Tibial nerve (tissue), 4 donors: ENCODE results near the gene TEAD3. TPM values are rescaled to one million over a fixed set of nuclear protein-coding genes. Genes with fewer than 3 reads are reported as not detected.

Experiments
- DNase-seq, 2 donors: peaks; one replicate each; pipeline ENCODE4 v3.0.0-alpha.2; 2019; ENCODE audit warnings: low spot score in 2 of 2
- H3K27ac ChIP-seq, 4 donors: fragments of 200-600 bp; sonication (generic) in 3 of 4; one replicate each; pipeline ENCODE4 v1.5.1; 2017 to 2019; ENCODE audit warnings: mild to moderate bottlenecking in 1 of 4
- H3K27me3 ChIP-seq, 2 donors: fragments of 200-600 bp; sonication (generic) in 1 of 2; one replicate each; pipeline versions ENCODE4 v1.5.1 to v1.6.0; 2017 to 2019
- H3K36me3 ChIP-seq, 3 donors: fragments of 200-600 bp; sonication (generic); one replicate each; pipeline ENCODE4 v1.5.1; 2018 to 2019
- H3K4me1 ChIP-seq, 4 donors: fragments of 200-600 bp; sonication (generic) in 3 of 4; one replicate each; pipeline ENCODE4 v1.5.1; 2017 to 2019
- H3K4me3 ChIP-seq, 4 donors: fragments of 200-600 bp; sonication (generic) in 3 of 4; one replicate each; pipeline ENCODE4 v1.5.1; 2017 to 2019; ENCODE audit warnings: mild to moderate bottlenecking in 1 of 4, moderate library complexity in 1 of 4
- H3K9me3 ChIP-seq, 4 donors: fragments of 200-600 bp; sonication (generic) in 3 of 4; one replicate each; pipeline ENCODE4 v1.5.1; 2017 to 2019
- CTCF ChIP-seq, 5 experiments: fragments of 200-600 bp in 3 of 5; fragments of 450-650 bp in 2 of 5; sonication (generic) in 3 of 5; IDR thresholded peaks; one replicate each; pipeline ENCODE4 v1.5.1; 2016 to 2019; ENCODE audit warnings: antibody characterized with exemption in 5 of 5, mild to moderate bottlenecking in 3 of 5, moderate library complexity in 2 of 5
- EP300 ChIP-seq, 2 donors: sonication (generic); formaldehyde crosslinking; IDR thresholded peaks; one replicate each; pipeline ENCODE4 v1.6.1; 2017; ENCODE audit warnings: antibody characterized with exemption in 2 of 2, mild to moderate bottlenecking in 1 of 2
- POLR2A ChIP-seq, 2 donors: fragments of 450-650 bp; IDR thresholded peaks; one replicate each; pipeline ENCODE4 v1.6.1; 2017; ENCODE audit warnings: antibody characterized with exemption in 2 of 2, mild to moderate bottlenecking in 2 of 2, moderate library complexity in 2 of 2
- WGBS, 2 donors: methylation state at CpG; one replicate each; pipeline ENCODE4 v1.1.5; 2018; 5-methylcytosine and 5-hydroxymethylcytosine counted together
- total RNA-seq, 4 donors: library from RNA; depleted of rRNA; stranded (reverse); fragments of >200 nt; gene quantifications; one replicate each; pipeline ENCODE4 v1.1.0, GENCODE V29; 2016

Gene TEAD3
- total RNA-seq, 4 donors from 2014 or later, result 9.8 to 20.1 (median 13.6) TPM

GRCh38 chr6:35483490-35483889 lies 13.4 kb downstream of the TEAD3 start:
- Histone ChIP-seq H3K4me1 (peaks cover 0 to 39% (median 12%) of the 10 kb centered on the region in 4 donors), H3K27me3 (no peaks in the 10 kb centered on the region), H3K9me3 (no peaks in the 10 kb centered on the region), H3K36me3 (peaks cover 0 to 34% (median 2%) of the 10 kb centered on the region in 3 donors), H3K4me3 (no peak overlapping the region), H3K27ac (no peak overlapping the region)
- TF ChIP-seq EP300 (IDR thresholded peaks at IDR 0.05) (no peak), POLR2A (IDR thresholded peaks at IDR 0.05) (no peak), CTCF (IDR thresholded peaks at IDR 0.05) (no peak)
- no peak for DNase-seq
- WGBS, 2 donors, result 89 to 92% methylated on average over 3 of the region's 3 CpGs

- H3K27ac ChIP-seq, result no peak overlapping the region
- TF ChIP-seq POLR2A (IDR thresholded peaks at IDR 0.05) (no peak), CTCF (IDR thresholded peaks at IDR 0.05) (no peak), EP300 (IDR thresholded peaks at IDR 0.05) (no peak)
- H3K27me3 ChIP-seq, result no peaks in the 10 kb centered on the region
- no peak for DNase-seq
- H3K4me3 ChIP-seq, result no peak overlapping the region
- 90 to 98% methylated on average over 4 of the region's 4 CpGs for WGBS, 2 donors
- peaks cover 0 to 38% (median 2%) of the 10 kb centered on the region in 3 donors for H3K36me3 ChIP-seq
- no peaks in the 10 kb centered on the region for H3K9me3 ChIP-seq
- H3K4me1 ChIP-seq, result peaks cover 0 to 35% (median 12%) of the 10 kb centered on the region in 4 donors
These were observed 13.8 kb downstream of the TEAD3 start for GRCh38 chr6:35483062-35483461.

GRCh38 chr6:35481226-35481625 lies 15.7 kb downstream of the TEAD3 start:
- Histone ChIP-seq H3K27ac (no peak overlapping the region), H3K9me3 (no peaks in the 10 kb centered on the region), H3K27me3 (no peaks in the 10 kb centered on the region), H3K4me1 (peaks cover 0 to 19% (median 9%) of the 10 kb centered on the region in 4 donors), H3K4me3 (no peak overlapping the region), H3K36me3 (peaks cover 0 to 55% (median 2%) of the 10 kb centered on the region in 3 donors)
- 51 to 55% methylated on average over 8 of the region's 8 CpGs for WGBS, 2 donors
- DNase-seq, result no peak
- no peak for TF ChIP-seq CTCF (IDR thresholded peaks at IDR 0.05)

GRCh38 chr6:35480176-35480575 lies 16.7 kb downstream of the TEAD3 start:
- TF ChIP-seq POLR2A (IDR thresholded peaks at IDR 0.05) (no peak), EP300 (IDR thresholded peaks at IDR 0.05) (no peak), CTCF (IDR thresholded peaks at IDR 0.05) (no peak)
- no peak for DNase-seq
- peaks cover 0 to 65% (median 2%) of the 10 kb centered on the region in 3 donors for H3K36me3 ChIP-seq
- peaks cover 0 to 9% (median 0%) of the 10 kb centered on the region in 4 donors for H3K4me1 ChIP-seq
- no peaks in the 10 kb centered on the region for H3K27me3 ChIP-seq
- 90 to 96% methylated on average over 12 of the region's 12 CpGs for WGBS, 2 donors
- H3K4me3 ChIP-seq, result no peak overlapping the region
- H3K27ac ChIP-seq, result no peak overlapping the region
- H3K9me3 ChIP-seq, result no peaks in the 10 kb centered on the region

GRCh38 chr6:35478259-35478658 lies 18.6 kb downstream of the TEAD3 start:
- peaks cover 0 to 4% (median 0%) of the 10 kb centered on the region in 4 donors for H3K4me1 ChIP-seq
- no peak for TF ChIP-seq CTCF (IDR thresholded peaks at IDR 0.05)
- H3K9me3 ChIP-seq, result no peaks in the 10 kb centered on the region
- no peaks in the 10 kb centered on the region for H3K27me3 ChIP-seq
- no peak for DNase-seq
- H3K27ac ChIP-seq, result no peak overlapping the region
- WGBS, 2 donors, result 90 to 93% methylated on average over 6 to 7 of the region's 7 CpGs
- H3K36me3 ChIP-seq, result peaks cover 0 to 74% (median 2%) of the 10 kb centered on the region in 3 donors
- no peak overlapping the region for H3K4me3 ChIP-seq
